IPS-18c (cell line): ENCODE results near the gene PLA2R1.
A peak's percentile ranks its signal among the peaks of the same experiment; 100 is the strongest.

Experiments
- H3K4me3 ChIP-seq: 2 replicates; pipeline ENCODE4 v1.7.0; 2013; ENCODE audit warnings: low read depth, mild to moderate bottlenecking, low read length, moderate library complexity; ENCODE audit not compliant: insufficient read depth
- H3K9me3 ChIP-seq: one replicate; pipeline ENCODE4 v1.6.1; 2013; ENCODE audit warnings: mild to moderate bottlenecking, low read length, moderate library complexity; ENCODE audit not compliant: control insufficient read depth, insufficient read depth

The PLA2R1 gene

GRCh38 chr2:159926695-159927094, 135.7 kb downstream of the PLA2R1 start:
- Histone ChIP-seq H3K4me3 (no peak overlapping the region), H3K9me3 (no peaks in the 10 kb centered on the region)

GRCh38 chr2:159925975-159926374, 136.4 kb downstream of the PLA2R1 start:
- Histone ChIP-seq H3K9me3 (no peaks in the 10 kb centered on the region), H3K4me3 (no peak overlapping the region)

- no peaks in the 10 kb centered on the region for H3K9me3 ChIP-seq
- no peak overlapping the region for H3K4me3 ChIP-seq
Observed at GRCh38 chr2:159922563-159922962, 139.9 kb downstream of the PLA2R1 start.

GRCh38 chr2:159921752-159922404, 140.5 kb downstream of the PLA2R1 start:
- Histone ChIP-seq H3K9me3 (no peaks in the 10 kb centered on the region), H3K4me3 (no peak overlapping the region)

- no peaks in the 10 kb centered on the region for H3K9me3 ChIP-seq
- H3K4me3 ChIP-seq = no peak overlapping the region
Observed at GRCh38 chr2:159916511-159916910, 145.9 kb downstream of the PLA2R1 start.

GRCh38 chr2:159913900-159914299, 148.5 kb downstream of the PLA2R1 start:
- H3K4me3 ChIP-seq = no peak overlapping the region

GRCh38 chr2:159912580-159912979, 149.8 kb downstream of the PLA2R1 start:
- H3K4me3 ChIP-seq = no peak overlapping the region

More at GRCh38 chr2:159913900-159914299, 148.5 kb downstream of the PLA2R1 start:
- H3K9me3 ChIP-seq = no peaks in the 10 kb centered on the region

GRCh38 chr2:159910951-159911350, 151.5 kb downstream of the PLA2R1 start:
- no peaks in the 10 kb centered on the region for H3K9me3 ChIP-seq
- H3K4me3 ChIP-seq = no peak overlapping the region

More at GRCh38 chr2:159912580-159912979, 149.8 kb downstream of the PLA2R1 start:
- no peaks in the 10 kb centered on the region for H3K9me3 ChIP-seq

GRCh38 chr2:159908623-159909022, 153.8 kb downstream of the PLA2R1 start:
- H3K4me3 ChIP-seq = no peak overlapping the region
- no peaks in the 10 kb centered on the region for H3K9me3 ChIP-seq

GRCh38 chr2:159907909-159908308, 154.5 kb downstream of the PLA2R1 start:
- Histone ChIP-seq H3K9me3 (no peaks in the 10 kb centered on the region), H3K4me3 (no peak overlapping the region)

GRCh38 chr2:159905926-159906714, 156.3 kb downstream of the PLA2R1 start:
- no peaks in the 10 kb centered on the region for H3K9me3 ChIP-seq
- H3K4me3 ChIP-seq = no peak overlapping the region

GRCh38 chr2:159904959-159905305, 157.5 kb downstream of the PLA2R1 start:
- no peaks in the 10 kb centered on the region for H3K9me3 ChIP-seq
- H3K4me3 ChIP-seq = peak overlapping the region; percentile 73

- peak within 1 kb of the TSS; percentile 73 for H3K4me3 ChIP-seq
- H3K9me3 ChIP-seq = no peaks in the 10 kb centered on the region
Observed at GRCh38 chr2:159904127-159904958, 158.1 kb downstream of the PLA2R1 start, which contains the start of gene LY75. Gene LY75, minus strand, starts transcription at chr2:159904756.

- no peaks in the 10 kb centered on the region for H3K9me3 ChIP-seq
- peak overlapping the region; percentile 73 for H3K4me3 ChIP-seq
Observed at GRCh38 chr2:159903443-159904126, 158.8 kb downstream of the PLA2R1 start.

- no peaks in the 10 kb centered on the region for H3K9me3 ChIP-seq
- H3K4me3 ChIP-seq = no peak overlapping the region
Observed at GRCh38 chr2:159902722-159903121, 159.7 kb downstream of the PLA2R1 start.

GRCh38 chr2:159900343-159900742, 162.1 kb downstream of the PLA2R1 start:
- H3K9me3 ChIP-seq = no peaks in the 10 kb centered on the region
- no peak overlapping the region for H3K4me3 ChIP-seq

GRCh38 chr2:159898441-159898840, 164.0 kb downstream of the PLA2R1 start:
- Histone ChIP-seq H3K4me3 (no peak overlapping the region), H3K9me3 (no peaks in the 10 kb centered on the region)
